Aorta (tissue), 5 donors: ENCODE results near the gene CDC42SE1. TPM values are rescaled to one million over a fixed set of nuclear protein-coding genes. Genes with fewer than 3 reads are reported as not detected.
A peak's percentile ranks its signal among the peaks of the same experiment; 100 is the strongest.

Source experiments
- ATAC-seq: fragments of 200-7000 bp; cut with Tn5 transposase; one replicate; pipeline ENCODE4 v1.9.1; 2022; ENCODE audit warnings: moderate library complexity; ENCODE audit not compliant: low FRiP score
- DNase-seq, 2 donors: peaks; one replicate each; pipeline ENCODE4 v3.0.0-alpha.2; 2020
- H3K27ac ChIP-seq, 2 donors: one replicate each; pipeline ENCODE4 v1.5.1; 2013; ENCODE audit warnings: low read length in 2 of 2, mild to moderate bottlenecking in 2 of 2, moderate library complexity in 2 of 2, control low read depth in 1 of 2, inconsistent platforms in 1 of 2, low read depth in 1 of 2
- H3K27me3 ChIP-seq, 2 donors: one replicate each; pipeline ENCODE4 v1.6.1; 2013; ENCODE audit warnings: control low read depth in 1 of 2, low read length in 1 of 2, mild to moderate bottlenecking in 1 of 2, moderate library complexity in 1 of 2; ENCODE audit not compliant: insufficient read depth in 2 of 2, control insufficient read depth in 1 of 2
- H3K36me3 ChIP-seq, 2 donors: one replicate each; pipeline ENCODE4 v1.6.1; 2013; ENCODE audit warnings: control low read depth in 1 of 2, low read length in 1 of 2, mild to moderate bottlenecking in 1 of 2; ENCODE audit not compliant: insufficient read depth in 2 of 2, control insufficient read depth in 1 of 2
- H3K4me1 ChIP-seq, 2 donors: one replicate each; pipeline ENCODE4 v1.6.1; 2013; ENCODE audit warnings: low read length in 2 of 2, control low read depth in 1 of 2, mild to moderate bottlenecking in 1 of 2, moderate library complexity in 1 of 2; ENCODE audit not compliant: insufficient read depth in 2 of 2, control insufficient read depth in 1 of 2
- H3K4me3 ChIP-seq, 2 donors: one replicate each; pipeline ENCODE4 v1.5.1; 2013; ENCODE audit warnings: low read length in 2 of 2, control low read depth in 1 of 2, mild to moderate bottlenecking in 1 of 2
- H3K9me3 ChIP-seq: one replicate; pipeline ENCODE4 v1.6.1; 2013; ENCODE audit warnings: mild to moderate bottlenecking, low read length; ENCODE audit not compliant: control insufficient read depth
- WGBS, 2 donors: extraction: QIAGEN DNeasy Blood & Tissue Kit; methylation state at CpG; one replicate each; pipeline ENCODE4 v1.1.7; 2013; 5-methylcytosine and 5-hydroxymethylcytosine counted together
- intact Hi-C, 2 donors: fragments of 100-400 bp; cut with DNase I; formaldehyde crosslinking; loops; one replicate each; pipeline versions ENCODE4 v1.14.2 to v1.15.0; 2022
- polyA plus RNA-seq, 2 donors: library from polyadenylated mRNA; stranded (reverse); fragments of 200-250 nt; gene quantifications; one replicate each; pipeline ENCODE4 v1.2.3, GENCODE V29; 2013
- total RNA-seq, 2 donors: library from RNA; stranded (reverse); fragmentation: NEBNext Ultra II Directional; extraction: Animal tissue kit (Norgen Biotek cat#: 25700); gene quantifications; one replicate each; pipeline ENCODE4 v1.2.1, GENCODE V29; 2021
- donor health status: healthy with polysubstance abuse.
- donor health status: Bipolar disorder and iron deficiency.
- donor health status: DM: no; HTN: no; CAD: no.
- donor health status: DM: no; HTN: no; CAD: no.
- donor health status: DM: yes; HTN: yes; CAD: no.

The CDC42SE1 gene
- total and polyA plus RNA-seq, 4 donors, result 30.1 to 102 (median 92.1) TPM

GRCh38 chr1:151058692-151059091, 730 bp downstream of the CDC42SE1 start:
- intact Hi-C loops, result loop anchor here in 1 of 2 donors (5.0 kb wide), 1 partner anchor 51 kb away; the partner anchor contains the start of genes MINDY1 and PRUNE1
- ATAC-seq (peak; percentile 2), DNase-seq (peak in 1 of 2 donors; percentile 73)
- H3K4me3 ChIP-seq, result peak overlapping the region; percentile 58 to 80
- WGBS, 2 donors, result 0 to 1% methylated on average over 10 of the region's 10 CpGs
- H3K27ac ChIP-seq, result peak overlapping the region; percentile 19 to 20
- H3K27me3 ChIP-seq, result no peaks in the 10 kb centered on the region
- peaks cover 2 to 7% of the 10 kb centered on the region in 2 donors for H3K36me3 ChIP-seq
- H3K9me3 ChIP-seq, result no peaks in the 10 kb centered on the region
- peaks cover 0 to 4% of the 10 kb centered on the region in 2 donors for H3K4me1 ChIP-seq

GRCh38 chr1:151056149-151056548, 3.3 kb downstream of the CDC42SE1 start:
- no peak for DNase-seq
- H3K4me3 ChIP-seq, result no peak overlapping the region
- H3K27me3 ChIP-seq, result no peaks in the 10 kb centered on the region
- 60 to 63% methylated on average over 2 of the region's 2 CpGs for WGBS, 2 donors
- peaks cover 2 to 10% of the 10 kb centered on the region in 2 donors for H3K36me3 ChIP-seq
- intact Hi-C loops, result loop anchor here in 1 of 2 donors (5.0 kb wide), 1 partner anchor 49 kb away; the partner anchor contains the start of genes MINDY1 and PRUNE1
- peak overlapping the region in 1 of 2 donors; percentile 5 for H3K27ac ChIP-seq
- no peaks in the 10 kb centered on the region for H3K9me3 ChIP-seq
- peaks cover 0 to 4% of the 10 kb centered on the region in 2 donors for H3K4me1 ChIP-seq
- ATAC-seq, result no peak

- WGBS, 2 donors, result 47 to 48% methylated on average over 2 of the region's 2 CpGs
- no peak for ATAC-seq
- no peak overlapping the region for H3K4me3 ChIP-seq
- H3K9me3 ChIP-seq, result no peaks in the 10 kb centered on the region
- no peak for DNase-seq
- H3K27me3 ChIP-seq, result no peaks in the 10 kb centered on the region
- intact Hi-C loops, result loop anchor here in 1 of 2 donors (5.0 kb wide), 1 partner anchor 48 kb away; the partner anchor contains the start of genes MINDY1 and PRUNE1
- H3K36me3 ChIP-seq, result peaks cover 2 to 10% of the 10 kb centered on the region in 2 donors
- peak overlapping the region in 1 of 2 donors; percentile 42 for H3K27ac ChIP-seq
- H3K4me1 ChIP-seq, result peaks cover 0 to 4% of the 10 kb centered on the region in 2 donors
Observed at GRCh38 chr1:151055581-151055980, 3.8 kb downstream of the CDC42SE1 start.

- 85 to 86% methylated on average over 4 of the region's 4 CpGs for WGBS, 2 donors
Observed at GRCh38 chr1:151054971-151055547, 4.4 kb downstream of the CDC42SE1 start.

GRCh38 chr1:151051356-151052009, 7.9 kb downstream of the CDC42SE1 start:
- no peak for ATAC-seq
- intact Hi-C loops, result no loop called here
- peaks cover 0 to 3% of the 10 kb centered on the region in 2 donors for H3K4me1 ChIP-seq
- WGBS, 2 donors, result 67 to 72% methylated on average over 2 of the region's 2 CpGs
- H3K4me3 ChIP-seq, result no peak overlapping the region
- H3K9me3 ChIP-seq, result no peaks in the 10 kb centered on the region
- no peak overlapping the region for H3K27ac ChIP-seq
- DNase-seq, result no peak
- H3K27me3 ChIP-seq, result no peaks in the 10 kb centered on the region
- H3K36me3 ChIP-seq, result peaks cover 2 to 10% of the 10 kb centered on the region in 2 donors

More at GRCh38 chr1:151054971-151055547, 4.4 kb downstream of the CDC42SE1 start:
- intact Hi-C loops, result loop anchor here in 1 of 2 donors (5.0 kb wide), 1 partner anchor 48 kb away; the partner anchor contains the start of genes MINDY1 and PRUNE1
- H3K4me3 ChIP-seq, result no peak overlapping the region
- no peak for DNase-seq
- H3K36me3 ChIP-seq, result peaks cover 2 to 10% of the 10 kb centered on the region in 2 donors
- H3K4me1 ChIP-seq, result peaks cover 0 to 4% of the 10 kb centered on the region in 2 donors
- no peaks in the 10 kb centered on the region for H3K27me3 ChIP-seq
- no peaks in the 10 kb centered on the region for H3K9me3 ChIP-seq
- peak overlapping the region in 1 of 2 donors; percentile 17 for H3K27ac ChIP-seq
- ATAC-seq, result no peak

GRCh38 chr1:151050051-151050688, 9.3 kb downstream of the CDC42SE1 start:
- Histone ChIP-seq H3K9me3 (no peaks in the 10 kb centered on the region), H3K4me1 (no peaks in the 10 kb centered on the region), H3K36me3 (peaks cover 0 to 4% of the 10 kb centered on the region in 2 donors), H3K4me3 (no peak overlapping the region), H3K27me3 (no peaks in the 10 kb centered on the region), H3K27ac (no peak overlapping the region)
- WGBS, 2 donors, result 77 to 78% methylated on average over 2 of the region's 2 CpGs
- DNase-seq (no peak), ATAC-seq (no peak)
- intact Hi-C loops, result no loop called here

GRCh38 chr1:151049458-151049857, 10.0 kb downstream of the CDC42SE1 start:
- Histone ChIP-seq H3K4me1 (no peaks in the 10 kb centered on the region), H3K4me3 (no peak overlapping the region), H3K36me3 (peaks cover 0 to 2% of the 10 kb centered on the region in 2 donors), H3K27ac (peak overlapping the region in 1 of 2 donors; percentile 21), H3K9me3 (no peaks in the 10 kb centered on the region), H3K27me3 (no peaks in the 10 kb centered on the region)
- WGBS, 2 donors, result 80 to 82% methylated on average over 5 of the region's 5 CpGs
- ATAC-seq (no peak), DNase-seq (no peak)
- intact Hi-C loops, result no loop called here

GRCh38 chr1:151048645-151049032, 10.8 kb downstream of the CDC42SE1 start:
- no peak for DNase-seq
- Histone ChIP-seq H3K36me3 (peaks cover 0 to 2% of the 10 kb centered on the region in 2 donors), H3K4me3 (peak overlapping the region in 1 of 2 donors; percentile 51), H3K27ac (peak overlapping the region in 1 of 2 donors; percentile 16), H3K27me3 (no peaks in the 10 kb centered on the region), H3K9me3 (no peaks in the 10 kb centered on the region), H3K4me1 (no peaks in the 10 kb centered on the region)
- 2 to 5% methylated on average over 3 of the region's 3 CpGs for WGBS, 2 donors
- intact Hi-C loops, result no loop called here
- no peak for ATAC-seq
